ENCODE data around the gene NPIPA3.
"Not testable (repeated sequence)": the region's sequence is repeated elsewhere in the genome, so short reads cannot be mapped to it uniquely, and the experiment has no call there.

DNA sequence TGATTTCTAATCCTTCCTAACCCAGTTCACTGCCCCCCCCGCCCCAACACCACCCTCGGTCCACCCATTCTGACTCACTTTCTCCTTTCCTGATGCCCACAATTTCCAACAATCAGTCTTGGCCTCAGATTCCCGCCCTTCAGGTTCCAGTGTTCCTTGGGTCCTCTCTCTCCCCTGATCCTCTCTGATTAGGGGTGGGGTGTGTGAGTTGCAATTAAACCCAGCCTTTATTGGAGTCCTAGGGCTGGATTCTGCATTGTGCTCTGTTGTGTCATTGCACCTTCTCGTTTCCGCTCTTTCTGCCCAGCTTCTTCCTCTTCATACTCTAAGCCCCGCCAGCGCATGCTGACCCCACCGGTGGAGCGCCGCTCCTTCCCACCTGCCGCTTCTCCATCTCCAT lies 38.6 kb downstream of the NPIPA3 start:
- TF ChIP-seq, protein P1, sequence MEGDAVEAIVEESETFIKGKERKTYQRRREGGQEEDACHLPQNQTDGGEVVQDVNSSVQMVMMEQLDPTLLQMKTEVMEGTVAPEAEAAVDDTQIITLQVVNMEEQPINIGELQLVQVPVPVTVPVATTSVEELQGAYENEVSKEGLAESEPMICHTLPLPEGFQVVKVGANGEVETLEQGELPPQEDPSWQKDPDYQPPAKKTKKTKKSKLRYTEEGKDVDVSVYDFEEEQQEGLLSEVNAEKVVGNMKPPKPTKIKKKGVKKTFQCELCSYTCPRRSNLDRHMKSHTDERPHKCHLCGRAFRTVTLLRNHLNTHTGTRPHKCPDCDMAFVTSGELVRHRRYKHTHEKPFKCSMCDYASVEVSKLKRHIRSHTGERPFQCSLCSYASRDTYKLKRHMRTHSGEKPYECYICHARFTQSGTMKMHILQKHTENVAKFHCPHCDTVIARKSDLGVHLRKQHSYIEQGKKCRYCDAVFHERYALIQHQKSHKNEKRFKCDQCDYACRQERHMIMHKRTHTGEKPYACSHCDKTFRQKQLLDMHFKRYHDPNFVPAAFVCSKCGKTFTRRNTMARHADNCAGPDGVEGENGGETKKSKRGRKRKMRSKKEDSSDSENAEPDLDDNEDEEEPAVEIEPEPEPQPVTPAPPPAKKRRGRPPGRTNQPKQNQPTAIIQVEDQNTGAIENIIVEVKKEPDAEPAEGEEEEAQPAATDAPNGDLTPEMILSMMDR (conservative IDR thresholded peaks at IDR 0.05; ENCODE audit: low read length), result not testable (repeated sequence)
- not testable (repeated sequence) for TF ChIP-seq EZH2phosphoT487 (IDR thresholded peaks at IDR 0.05; ENCODE audit: borderline replicate concordance, low read depth, low read length)

Measured in OCI-LY7 (cell line).